Breast epithelium (tissue), 3 donors: ENCODE results near the gene SSX2IP.

Experiments
- POLR2A ChIP-seq: fragments of 450-650 bp; IDR thresholded peaks from one replicate; pipeline ENCODE4 v1.6.1; 2016; ENCODE audit warnings: antibody characterized with exemption, mild to moderate bottlenecking, moderate library complexity
- TF ChIP-seq, protein P1 (sequence below), 3 donors: fragments of 450-650 bp; IDR thresholded peaks; one replicate each; pipeline ENCODE4 v1.5.1; 2016 to 2017; ENCODE audit warnings: antibody characterized with exemption in 3 of 3, mild to moderate bottlenecking in 3 of 3, moderate library complexity in 3 of 3

- TF ChIP-seq, protein P1, sequence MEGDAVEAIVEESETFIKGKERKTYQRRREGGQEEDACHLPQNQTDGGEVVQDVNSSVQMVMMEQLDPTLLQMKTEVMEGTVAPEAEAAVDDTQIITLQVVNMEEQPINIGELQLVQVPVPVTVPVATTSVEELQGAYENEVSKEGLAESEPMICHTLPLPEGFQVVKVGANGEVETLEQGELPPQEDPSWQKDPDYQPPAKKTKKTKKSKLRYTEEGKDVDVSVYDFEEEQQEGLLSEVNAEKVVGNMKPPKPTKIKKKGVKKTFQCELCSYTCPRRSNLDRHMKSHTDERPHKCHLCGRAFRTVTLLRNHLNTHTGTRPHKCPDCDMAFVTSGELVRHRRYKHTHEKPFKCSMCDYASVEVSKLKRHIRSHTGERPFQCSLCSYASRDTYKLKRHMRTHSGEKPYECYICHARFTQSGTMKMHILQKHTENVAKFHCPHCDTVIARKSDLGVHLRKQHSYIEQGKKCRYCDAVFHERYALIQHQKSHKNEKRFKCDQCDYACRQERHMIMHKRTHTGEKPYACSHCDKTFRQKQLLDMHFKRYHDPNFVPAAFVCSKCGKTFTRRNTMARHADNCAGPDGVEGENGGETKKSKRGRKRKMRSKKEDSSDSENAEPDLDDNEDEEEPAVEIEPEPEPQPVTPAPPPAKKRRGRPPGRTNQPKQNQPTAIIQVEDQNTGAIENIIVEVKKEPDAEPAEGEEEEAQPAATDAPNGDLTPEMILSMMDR (IDR thresholded peaks at IDR 0.05) = no peak
- TF ChIP-seq POLR2A = no peak
Observed at GRCh38 chr1:84672080-84672854, 18.0 kb downstream of the SSX2IP start.
